Panc1 (cell line): Measurements from ENCODE around the gene PANK2.

Experiments
- CTCF ChIP-seq: fragments of 450-650 bp; IDR thresholded peaks from 2 replicates; pipeline ENCODE4 v1.5.1; 2017; ENCODE audit warnings: mild to moderate bottlenecking
- POLR2AphosphoS5 ChIP-seq: IDR thresholded peaks from 2 replicates; pipeline ENCODE4 v1.6.1; 2012; ENCODE audit warnings: mild to moderate bottlenecking, low read depth, low read length, moderate library complexity
- REST ChIP-seq, 2 experiments: IDR thresholded peaks; 2 replicates each; pipeline ENCODE4 v1.6.1; 2011 to 2012; ENCODE audit warnings: low read depth in 2 of 2, control low read depth in 1 of 2, low read length in 1 of 2, mild to moderate bottlenecking in 1 of 2, moderate library complexity in 1 of 2; ENCODE audit not compliant: insufficient read depth in 1 of 2
- SIN3A ChIP-seq: IDR thresholded peaks from 2 replicates; pipeline ENCODE4 v1.6.1; 2012; ENCODE audit warnings: low read depth, mild to moderate bottlenecking, low read length, moderate library complexity, borderline replicate concordance; ENCODE audit not compliant: insufficient read depth
- TCF7L2 ChIP-seq: IDR thresholded peaks from 2 replicates; pipeline ENCODE4 v1.6.1; 2011; ENCODE audit warnings: mild to moderate bottlenecking, low read depth, low read length, inconsistent platforms

- no peak; the same call in 1 of the 2 replicates for TF ChIP-seq CTCF
- TF ChIP-seq REST (IDR thresholded peaks at IDR 0.05; ENCODE audit: insufficient read depth in 1 of 2, low read depth in 2 of 2, low read length in 1 of 2) = no peak
- TF ChIP-seq POLR2AphosphoS5 = no peak
- no peak for TF ChIP-seq SIN3A
- TF ChIP-seq TCF7L2 = no peak
Measured at GRCh38 chr20:3970016-3970415, 80.8 kb downstream of the PANK2 start.
